DOHH2 (cell line): ENCODE measurements around the gene BARX1.

Experiments
- H3F3A ChIP-seq: fragments of 200-600 bp; sonication (generic), shearing (Covaris generic); 2 replicates; pipeline ENCODE4 v1.6.0; 2016; ENCODE audit warnings: antibody characterized with exemption, mild to moderate bottlenecking; ENCODE audit not compliant: control insufficient read depth, insufficient read depth
- H3K27ac ChIP-seq: fragments of 200-600 bp; sonication (generic); 2 replicates; pipeline ENCODE4 v1.5.1; 2014; ENCODE audit warnings: low read depth, mild to moderate bottlenecking, low read length, moderate library complexity
- H3K27me3 ChIP-seq: fragments of 200-600 bp; sonication (generic); 2 replicates; pipeline ENCODE4 v1.6.1; 2014; ENCODE audit warnings: mild to moderate bottlenecking, low read length, mixed read lengths; ENCODE audit not compliant: control insufficient read depth
- H3K36me3 ChIP-seq: fragments of 200-600 bp; sonication (generic); 2 replicates; pipeline ENCODE4 v1.6.1; 2014; ENCODE audit warnings: mild to moderate bottlenecking, low read length, moderate library complexity, mixed read lengths; ENCODE audit not compliant: control insufficient read depth
- H3K4me1 ChIP-seq: fragments of 200-600 bp; sonication (generic); 2 replicates; pipeline ENCODE4 v1.6.1; 2014; ENCODE audit warnings: mild to moderate bottlenecking, low read length, mixed read lengths; ENCODE audit not compliant: control insufficient read depth
- H3K4me2 ChIP-seq: fragments of 200-600 bp; sonication (generic); 2 replicates; pipeline ENCODE4 v1.6.0; 2014; ENCODE audit warnings: mild to moderate bottlenecking, low read length, moderate library complexity
- H3K4me3 ChIP-seq: fragments of 200-600 bp; sonication (generic); 2 replicates; pipeline ENCODE4 v1.5.1; 2014; ENCODE audit warnings: mild to moderate bottlenecking, low read length, mixed read lengths
- H3K79me2 ChIP-seq: fragments of 200-600 bp; sonication (generic); 2 replicates; pipeline ENCODE4 v1.6.1; 2014; ENCODE audit warnings: mild to moderate bottlenecking, low read length, mixed read lengths; ENCODE audit not compliant: control insufficient read depth
- H3K9me2 ChIP-seq: fragments of 200-600 bp; sonication (generic); replicated peaks from 2 replicates; pipeline ENCODE4 v1.6.1; 2014; ENCODE audit warnings: mild to moderate bottlenecking, low read length, mixed read lengths; ENCODE audit not compliant: control insufficient read depth
- H3K9me3 ChIP-seq: fragments of 200-600 bp; sonication (generic); 2 replicates; pipeline ENCODE4 v1.6.1; 2014; ENCODE audit warnings: antibody characterized with exemption, low read length, mixed read lengths; ENCODE audit not compliant: control insufficient read depth, insufficient read depth
- H4K20me1 ChIP-seq: fragments of 200-600 bp; sonication (generic); 2 replicates; pipeline ENCODE4 v1.6.0; 2014; ENCODE audit warnings: low read depth, mild to moderate bottlenecking, antibody characterized with exemption, low read length, moderate library complexity; ENCODE audit not compliant: control insufficient read depth, insufficient read depth
- CTCF ChIP-seq: fragments of 200-600 bp; sonication (generic); IDR thresholded peaks from one replicate; pipeline ENCODE4 v1.5.1; 2014; ENCODE audit warnings: antibody characterized with exemption, mild to moderate bottlenecking, low read depth, low read length; ENCODE audit not compliant: poor library complexity, severe bottlenecking
- EZH2phosphoT487 ChIP-seq: fragments of 200-600 bp; sonication (generic); IDR thresholded peaks from 2 replicates; pipeline ENCODE4 v1.6.1; 2017; ENCODE audit warnings: borderline replicate concordance, mild to moderate bottlenecking, antibody characterized with exemption, low read length, moderate library complexity, mixed read lengths

The BARX1 gene

DNA sequence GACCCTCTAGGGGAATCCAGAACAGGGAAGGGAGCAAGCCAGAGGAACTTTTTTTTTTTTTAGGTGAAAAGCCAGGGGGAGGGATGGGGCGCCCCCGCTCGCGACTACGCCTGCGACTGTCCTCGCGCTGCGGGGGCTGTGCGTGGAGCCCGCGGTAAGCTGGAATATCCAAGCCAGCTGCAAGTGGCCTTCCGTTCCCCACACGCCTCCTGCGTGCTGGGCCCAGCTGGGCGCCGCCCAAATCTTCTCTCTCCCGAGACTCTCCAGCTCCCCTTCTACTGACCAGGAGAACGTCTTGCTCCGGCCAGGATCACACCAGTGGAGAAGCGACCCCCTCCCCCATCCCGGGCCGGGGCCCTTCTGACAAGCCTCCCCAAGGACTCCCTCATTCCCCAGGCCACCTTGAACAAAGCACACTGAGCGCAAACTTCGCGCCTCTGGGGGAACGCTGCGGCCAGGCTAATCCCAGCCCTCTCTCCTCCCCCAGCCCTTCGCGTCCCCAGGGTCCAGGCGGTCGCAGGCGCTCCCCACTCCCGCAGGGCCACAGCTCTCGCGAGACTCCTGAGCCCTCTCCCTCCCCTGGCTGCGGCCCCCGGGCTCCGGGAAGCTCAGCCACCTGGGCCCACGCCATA lies 6.6 kb downstream of the BARX1 start:
- Histone ChIP-seq H3K4me1 (no peaks in the 10 kb centered on the region), H3K27ac (no peak overlapping the region), H3K27me3 (peaks cover 39% of the 10 kb centered on the region), H3K9me3 (no peaks in the 10 kb centered on the region), H4K20me1 (no peaks in the 10 kb centered on the region), H3K4me3 (no peak overlapping the region), H3K79me2 (no peaks in the 10 kb centered on the region), H3K36me3 (no peaks in the 10 kb centered on the region), H3K9me2 (no peaks in the 10 kb centered on the region), H3K4me2 (no peak overlapping the region), H3F3A (no peaks in the 10 kb centered on the region)
- TF ChIP-seq CTCF (no peak), EZH2phosphoT487 (no peak)

- no peak overlapping the region for H3K27ac ChIP-seq
- H3K79me2 ChIP-seq, result no peaks in the 10 kb centered on the region
- H3K9me3 ChIP-seq, result no peaks in the 10 kb centered on the region
- H4K20me1 ChIP-seq, result no peaks in the 10 kb centered on the region
- no peak for TF ChIP-seq EZH2phosphoT487
- no peak for TF ChIP-seq CTCF
- H3K4me2 ChIP-seq, result no peak overlapping the region
- no peaks in the 10 kb centered on the region for H3K36me3 ChIP-seq
- no peaks in the 10 kb centered on the region for H3F3A ChIP-seq
- H3K4me1 ChIP-seq, result no peaks in the 10 kb centered on the region
- H3K4me3 ChIP-seq, result no peak overlapping the region
- H3K9me2 ChIP-seq, result no peaks in the 10 kb centered on the region
- H3K27me3 ChIP-seq, result peaks cover 32% of the 10 kb centered on the region
Measured at GRCh38 chr9:93947409-93948070, 7.6 kb downstream of the BARX1 start.

DNA sequence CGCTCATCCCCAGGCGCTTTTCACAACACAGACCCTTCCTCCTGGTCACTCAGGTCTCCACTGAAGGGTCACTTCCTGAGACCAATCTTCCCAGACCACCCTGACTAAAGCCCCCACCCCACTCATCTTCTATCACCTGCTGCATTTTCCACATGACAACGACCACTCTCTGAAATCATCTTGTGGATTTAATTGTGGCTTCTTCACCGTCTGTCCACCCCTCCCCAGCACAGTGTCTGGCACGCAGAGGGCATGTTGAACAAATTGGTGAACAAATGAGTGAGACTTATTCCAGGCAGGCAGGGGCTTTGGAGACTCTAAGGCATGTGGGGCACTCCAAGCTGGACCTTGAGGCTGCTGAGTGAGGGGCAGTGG lies 8.8 kb downstream of the BARX1 start:
- no peak overlapping the region for H3K4me2 ChIP-seq
- H3K36me3 ChIP-seq, result no peaks in the 10 kb centered on the region
- TF ChIP-seq CTCF (no peak), EZH2phosphoT487 (no peak)
- H3K79me2 ChIP-seq, result no peaks in the 10 kb centered on the region
- no peaks in the 10 kb centered on the region for H3K4me1 ChIP-seq
- no peak overlapping the region for H3K27ac ChIP-seq
- H3K9me3 ChIP-seq, result no peaks in the 10 kb centered on the region
- H3K27me3 ChIP-seq, result peaks cover 30% of the 10 kb centered on the region
- H3F3A ChIP-seq, result no peaks in the 10 kb centered on the region
- no peaks in the 10 kb centered on the region for H4K20me1 ChIP-seq
- H3K9me2 ChIP-seq, result no peaks in the 10 kb centered on the region
- no peak overlapping the region for H3K4me3 ChIP-seq
